A549 (cell line): ENCODE data around the gene ZNF441.

ENCODE experiments used
- CBX2 ChIP-seq: fragments of 200-600 bp; sonication (generic); IDR thresholded peaks from 2 replicates; pipeline ENCODE4 v1.6.1; 2016; ENCODE audit warnings: low read depth, mild to moderate bottlenecking, borderline replicate concordance
- RAD21 ChIP-seq, 2 experiments: fragments of >200 bp in 1 of 2; sonication (Bioruptor Twin) in 1 of 2; formaldehyde crosslinking in 1 of 2; IDR thresholded peaks in 1 of 2; conservative IDR thresholded peaks in 1 of 2; 2 replicates in 1 of 2; 3 replicates in 1 of 2; pipeline ENCODE4 v1.6.1; 2012 to 2018; ENCODE audit warnings: inconsistent platforms in 1 of 2
- RFX5 ChIP-seq: fragments of 450-650 bp; IDR thresholded peaks from 2 replicates; pipeline ENCODE4 v1.7.1; 2014; ENCODE audit warnings: antibody characterized with exemption, mild to moderate bottlenecking, moderate library complexity
- TF ChIP-seq, protein P1 (sequence below): fragments of >200 bp; sonication (Bioruptor Twin); formaldehyde crosslinking; IDR thresholded peaks from 3 replicates; pipeline ENCODE4 v1.5.1; 2016

DNA sequence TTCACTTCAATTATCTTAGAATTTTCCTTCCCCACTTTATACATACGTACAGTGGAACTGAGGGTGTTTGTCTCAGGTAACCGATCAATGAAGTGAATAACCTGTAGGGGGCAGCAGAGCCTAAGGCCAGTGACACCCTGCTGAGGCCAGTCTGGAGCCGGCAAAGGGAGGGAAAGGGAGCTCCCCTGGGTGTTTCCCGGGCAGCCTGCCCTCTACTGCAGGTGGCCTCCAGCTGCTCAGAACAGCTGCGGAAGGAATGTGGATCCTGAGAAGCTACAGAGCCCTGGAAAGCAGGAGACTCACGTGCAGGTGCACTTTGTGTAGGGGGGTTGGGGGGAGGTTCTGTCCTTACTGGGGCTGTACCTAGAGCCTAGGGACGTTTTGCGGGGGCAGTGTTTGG lies 30.7 kb downstream of the ZNF441 start:
- TF ChIP-seq, protein P1, sequence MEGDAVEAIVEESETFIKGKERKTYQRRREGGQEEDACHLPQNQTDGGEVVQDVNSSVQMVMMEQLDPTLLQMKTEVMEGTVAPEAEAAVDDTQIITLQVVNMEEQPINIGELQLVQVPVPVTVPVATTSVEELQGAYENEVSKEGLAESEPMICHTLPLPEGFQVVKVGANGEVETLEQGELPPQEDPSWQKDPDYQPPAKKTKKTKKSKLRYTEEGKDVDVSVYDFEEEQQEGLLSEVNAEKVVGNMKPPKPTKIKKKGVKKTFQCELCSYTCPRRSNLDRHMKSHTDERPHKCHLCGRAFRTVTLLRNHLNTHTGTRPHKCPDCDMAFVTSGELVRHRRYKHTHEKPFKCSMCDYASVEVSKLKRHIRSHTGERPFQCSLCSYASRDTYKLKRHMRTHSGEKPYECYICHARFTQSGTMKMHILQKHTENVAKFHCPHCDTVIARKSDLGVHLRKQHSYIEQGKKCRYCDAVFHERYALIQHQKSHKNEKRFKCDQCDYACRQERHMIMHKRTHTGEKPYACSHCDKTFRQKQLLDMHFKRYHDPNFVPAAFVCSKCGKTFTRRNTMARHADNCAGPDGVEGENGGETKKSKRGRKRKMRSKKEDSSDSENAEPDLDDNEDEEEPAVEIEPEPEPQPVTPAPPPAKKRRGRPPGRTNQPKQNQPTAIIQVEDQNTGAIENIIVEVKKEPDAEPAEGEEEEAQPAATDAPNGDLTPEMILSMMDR, result no peak
- TF ChIP-seq CBX2 (no peak), RFX5 (no peak), RAD21 (conservative IDR thresholded peaks at IDR 0.05 in 1 of 2, IDR thresholded peaks at IDR 0.05 in 1 of 2) (peak in 1 of 2 experiments; percentile 27; a peak in 1 of 5 replicates)
